Peyer's patch (tissue), 4 donors: ENCODE results near the gene KRT12.

Experiments used
- POLR2A ChIP-seq, 2 donors: fragments of 450-650 bp; IDR thresholded peaks; one replicate each; pipeline ENCODE4 v1.5.1; 2017; ENCODE audit warnings: antibody characterized with exemption in 2 of 2, mild to moderate bottlenecking in 2 of 2, moderate library complexity in 2 of 2
- TF ChIP-seq, protein P1 (sequence below), 6 experiments: fragments of 450-650 bp in 4 of 6; fragments of 200-600 bp in 2 of 6; sonication (generic) in 1 of 6; IDR thresholded peaks; one replicate each; pipeline ENCODE4 v1.5.1; 2017 to 2019; ENCODE audit warnings: antibody characterized with exemption in 6 of 6, mild to moderate bottlenecking in 3 of 6, moderate library complexity in 1 of 6

DNA sequence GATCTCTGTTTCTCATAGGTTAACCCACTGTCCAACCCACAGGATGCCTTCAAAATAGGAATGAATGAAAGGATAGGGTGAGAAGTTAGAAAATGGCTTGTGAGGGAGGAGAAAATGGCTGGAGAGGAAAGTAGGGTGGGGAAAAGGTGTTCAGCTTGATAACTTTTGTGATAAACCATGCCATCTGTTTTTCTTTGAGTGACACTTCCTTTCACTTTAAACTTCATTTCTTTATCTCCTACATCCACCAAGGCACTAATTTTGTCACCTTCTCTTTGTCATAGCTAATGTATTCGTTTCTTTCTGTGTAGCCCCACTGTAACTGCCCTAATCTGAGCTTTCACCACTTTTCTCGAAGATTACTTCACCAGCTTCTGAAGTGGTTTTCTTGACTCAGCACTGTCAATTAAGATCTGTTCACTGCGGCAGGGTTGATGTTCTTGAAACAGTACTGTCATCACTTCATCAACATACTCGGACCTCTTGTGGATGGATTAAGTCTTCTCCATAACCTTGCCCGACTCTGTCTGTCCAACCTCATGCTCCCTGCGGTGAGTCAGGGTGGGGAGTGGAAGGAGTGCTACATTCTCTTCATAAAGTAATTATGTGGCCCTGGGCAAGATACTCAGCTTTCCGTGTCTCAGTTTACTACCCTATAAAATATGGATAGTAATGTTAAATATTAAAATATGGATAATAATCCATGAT lies 39.1 kb downstream of the KRT12 start:
- TF ChIP-seq, protein P1, sequence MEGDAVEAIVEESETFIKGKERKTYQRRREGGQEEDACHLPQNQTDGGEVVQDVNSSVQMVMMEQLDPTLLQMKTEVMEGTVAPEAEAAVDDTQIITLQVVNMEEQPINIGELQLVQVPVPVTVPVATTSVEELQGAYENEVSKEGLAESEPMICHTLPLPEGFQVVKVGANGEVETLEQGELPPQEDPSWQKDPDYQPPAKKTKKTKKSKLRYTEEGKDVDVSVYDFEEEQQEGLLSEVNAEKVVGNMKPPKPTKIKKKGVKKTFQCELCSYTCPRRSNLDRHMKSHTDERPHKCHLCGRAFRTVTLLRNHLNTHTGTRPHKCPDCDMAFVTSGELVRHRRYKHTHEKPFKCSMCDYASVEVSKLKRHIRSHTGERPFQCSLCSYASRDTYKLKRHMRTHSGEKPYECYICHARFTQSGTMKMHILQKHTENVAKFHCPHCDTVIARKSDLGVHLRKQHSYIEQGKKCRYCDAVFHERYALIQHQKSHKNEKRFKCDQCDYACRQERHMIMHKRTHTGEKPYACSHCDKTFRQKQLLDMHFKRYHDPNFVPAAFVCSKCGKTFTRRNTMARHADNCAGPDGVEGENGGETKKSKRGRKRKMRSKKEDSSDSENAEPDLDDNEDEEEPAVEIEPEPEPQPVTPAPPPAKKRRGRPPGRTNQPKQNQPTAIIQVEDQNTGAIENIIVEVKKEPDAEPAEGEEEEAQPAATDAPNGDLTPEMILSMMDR (IDR thresholded peaks at IDR 0.05) = no peak
- TF ChIP-seq POLR2A (IDR thresholded peaks at IDR 0.05) = no peak
